Measurements from ENCODE around the gene TMC2. TPM values are rescaled to one million over a fixed set of nuclear protein-coding genes. Genes with fewer than 3 reads are reported as not detected.

Gene TMC2
- polyA plus RNA-seq, 2 of the 4 experiments (the other 2 are of a cell fraction): not detected

- H3K4me2 ChIP-seq: no peak overlapping the region
- no peak for FAIRE-seq
- ChIA-PET CTCF (no interaction called here), POLR2A (no interaction called here)
- WGBS (ENCODE audit: missing lambda C conversion rate): 47% methylated on average over 9 of the region's 9 CpGs
- H3K9me3 ChIP-seq: peaks cover 10% of the 10 kb centered on the region
- no peak overlapping the region for H3K27ac ChIP-seq
- TF ChIP-seq GATA3 (IDR thresholded peaks at IDR 0.05; ENCODE audit: borderline replicate concordance): no peak
- TF ChIP-seq, protein P1, sequence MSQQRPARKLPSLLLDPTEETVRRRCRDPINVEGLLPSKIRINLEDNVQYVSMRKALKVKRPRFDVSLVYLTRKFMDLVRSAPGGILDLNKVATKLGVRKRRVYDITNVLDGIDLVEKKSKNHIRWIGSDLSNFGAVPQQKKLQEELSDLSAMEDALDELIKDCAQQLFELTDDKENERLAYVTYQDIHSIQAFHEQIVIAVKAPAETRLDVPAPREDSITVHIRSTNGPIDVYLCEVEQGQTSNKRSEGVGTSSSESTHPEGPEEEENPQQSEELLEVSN (IDR thresholded peaks at IDR 0.05; ENCODE audit: borderline replicate concordance, low read depth): no peak
- ATAC-seq: no peak
- peaks cover 7% of the 10 kb centered on the region; the same call in 2 of the 3 replicates for H3K4me1 ChIP-seq
- no peak for DNase-seq (ENCODE audit: low read depth in 1 of 2, low spot score in 1 of 2)
- H3K4me3 ChIP-seq: no peak overlapping the region
Observed at GRCh38 chr20:2616634-2617033, 80.3 kb downstream of the TMC2 start.

DNA sequence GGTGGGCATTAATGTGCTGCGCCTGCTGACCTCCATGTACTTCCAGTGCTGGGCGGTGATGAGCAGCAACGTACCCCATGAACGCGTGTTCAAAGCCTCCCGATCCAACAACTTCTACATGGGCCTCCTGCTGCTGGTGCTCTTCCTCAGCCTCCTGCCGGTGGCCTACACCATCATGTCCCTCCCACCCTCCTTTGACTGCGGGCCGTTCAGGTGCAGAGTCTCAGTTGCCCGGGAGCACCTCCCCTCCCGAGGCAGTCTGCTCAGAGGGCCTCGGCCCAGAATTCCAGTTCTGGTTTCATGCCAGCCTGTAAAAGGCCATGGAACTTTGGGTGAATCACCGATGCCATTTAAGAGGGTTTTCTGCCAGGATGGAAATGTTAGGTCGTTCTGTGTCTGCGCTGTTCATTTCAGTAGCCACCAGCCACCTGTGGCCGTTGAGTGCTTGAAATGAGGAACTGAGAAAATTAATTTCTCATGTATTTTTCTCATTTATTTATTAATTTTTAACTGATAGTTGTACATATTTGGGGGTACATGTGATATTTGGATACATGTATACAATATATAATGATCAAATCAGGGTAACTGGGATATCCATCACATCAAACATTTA is 80.8 kb downstream of the TMC2 start:
- ATAC-seq: no peak
- TF ChIP-seq POLR2AphosphoS2 (conservative IDR thresholded peaks at IDR 0.05; ENCODE audit: low read length) (no peak), GATA3 (IDR thresholded peaks at IDR 0.05; ENCODE audit: borderline replicate concordance) (no peak), FOSL2 (IDR thresholded peaks at IDR 0.05) (no peak), FOSL2 (CRISPR knock-in tag; IDR thresholded peaks at IDR 0.05) (no peak), CHD4 (IDR thresholded peaks at IDR 0.05; ENCODE audit: borderline replicate concordance) (no peak), ZNF302 (CRISPR knock-in tag; IDR thresholded peaks at IDR 0.05) (no peak), CEBPB (IDR thresholded peaks at IDR 0.05) (no peak), KDM5A (IDR thresholded peaks at IDR 0.05) (no peak), ZSCAN20 (CRISPR knock-in tag; IDR thresholded peaks at IDR 0.05) (no peak), PBX3 (IDR thresholded peaks at IDR 0.05) (no peak)
- TF ChIP-seq, protein P1 (IDR thresholded peaks at IDR 0.05; ENCODE audit: borderline replicate concordance, low read depth): no peak
- TF ChIP-seq, protein P2, sequence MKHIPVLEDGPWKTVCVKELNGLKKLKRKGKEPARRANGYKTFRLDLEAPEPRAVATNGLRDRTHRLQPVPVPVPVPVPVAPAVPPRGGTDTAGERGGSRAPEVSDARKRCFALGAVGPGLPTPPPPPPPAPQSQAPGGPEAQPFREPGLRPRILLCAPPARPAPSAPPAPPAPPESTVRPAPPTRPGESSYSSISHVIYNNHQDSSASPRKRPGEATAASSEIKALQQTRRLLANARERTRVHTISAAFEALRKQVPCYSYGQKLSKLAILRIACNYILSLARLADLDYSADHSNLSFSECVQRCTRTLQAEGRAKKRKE (CRISPR knock-in tag; IDR thresholded peaks at IDR 0.05; ENCODE audit: low read depth): no peak
- TF ChIP-seq, protein P3, sequence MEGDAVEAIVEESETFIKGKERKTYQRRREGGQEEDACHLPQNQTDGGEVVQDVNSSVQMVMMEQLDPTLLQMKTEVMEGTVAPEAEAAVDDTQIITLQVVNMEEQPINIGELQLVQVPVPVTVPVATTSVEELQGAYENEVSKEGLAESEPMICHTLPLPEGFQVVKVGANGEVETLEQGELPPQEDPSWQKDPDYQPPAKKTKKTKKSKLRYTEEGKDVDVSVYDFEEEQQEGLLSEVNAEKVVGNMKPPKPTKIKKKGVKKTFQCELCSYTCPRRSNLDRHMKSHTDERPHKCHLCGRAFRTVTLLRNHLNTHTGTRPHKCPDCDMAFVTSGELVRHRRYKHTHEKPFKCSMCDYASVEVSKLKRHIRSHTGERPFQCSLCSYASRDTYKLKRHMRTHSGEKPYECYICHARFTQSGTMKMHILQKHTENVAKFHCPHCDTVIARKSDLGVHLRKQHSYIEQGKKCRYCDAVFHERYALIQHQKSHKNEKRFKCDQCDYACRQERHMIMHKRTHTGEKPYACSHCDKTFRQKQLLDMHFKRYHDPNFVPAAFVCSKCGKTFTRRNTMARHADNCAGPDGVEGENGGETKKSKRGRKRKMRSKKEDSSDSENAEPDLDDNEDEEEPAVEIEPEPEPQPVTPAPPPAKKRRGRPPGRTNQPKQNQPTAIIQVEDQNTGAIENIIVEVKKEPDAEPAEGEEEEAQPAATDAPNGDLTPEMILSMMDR (IDR thresholded peaks at IDR 0.05): no peak
- TF ChIP-seq, protein P4, sequence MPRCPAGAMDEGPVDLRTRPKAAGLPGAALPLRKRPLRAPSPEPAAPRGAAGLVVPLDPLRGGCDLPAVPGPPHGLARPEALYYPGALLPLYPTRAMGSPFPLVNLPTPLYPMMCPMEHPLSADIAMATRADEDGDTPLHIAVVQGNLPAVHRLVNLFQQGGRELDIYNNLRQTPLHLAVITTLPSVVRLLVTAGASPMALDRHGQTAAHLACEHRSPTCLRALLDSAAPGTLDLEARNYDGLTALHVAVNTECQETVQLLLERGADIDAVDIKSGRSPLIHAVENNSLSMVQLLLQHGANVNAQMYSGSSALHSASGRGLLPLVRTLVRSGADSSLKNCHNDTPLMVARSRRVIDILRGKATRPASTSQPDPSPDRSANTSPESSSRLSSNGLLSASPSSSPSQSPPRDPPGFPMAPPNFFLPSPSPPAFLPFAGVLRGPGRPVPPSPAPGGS (IDR thresholded peaks at IDR 0.05): no peak
- no peak for DNase-seq (ENCODE audit: low read depth in 1 of 2, low spot score in 1 of 2)
- Histone ChIP-seq H3K9me3 (peaks cover 10% of the 10 kb centered on the region), H3K27ac (no peak overlapping the region), H3K4me1 (peaks cover 7% of the 10 kb centered on the region; the same call in 2 of the 3 replicates), H3K4me2 (no peak overlapping the region), H3K4me3 (no peak overlapping the region)
- FAIRE-seq: no peak
- CTCF ChIA-PET: no interaction called here
- 56% methylated on average over 16 of the region's 16 CpGs for WGBS (ENCODE audit: missing lambda C conversion rate)
- POLR2A ChIA-PET: no interaction called here

- Histone ChIP-seq H3K9me3 (peaks cover 10% of the 10 kb centered on the region), H3K27ac (no peak overlapping the region), H3K4me3 (no peak overlapping the region), H3K4me1 (peaks cover 7% of the 10 kb centered on the region; the same call in 2 of the 3 replicates), H3K4me2 (no peak overlapping the region)
- 51% methylated on average over 6 of the region's 6 CpGs for WGBS (ENCODE audit: missing lambda C conversion rate)
- DNase-seq (ENCODE audit: low read depth in 1 of 2, low spot score in 1 of 2) (no peak), ATAC-seq (no peak), FAIRE-seq (no peak)
- ChIA-PET CTCF (no interaction called here), POLR2A (no interaction called here)
- TF ChIP-seq, protein P3 (IDR thresholded peaks at IDR 0.05): no peak
- TF ChIP-seq RFX5 (IDR thresholded peaks at IDR 0.05) (no peak), HEYL (CRISPR knock-in tag; IDR thresholded peaks at IDR 0.05) (no peak), CBX2 (IDR thresholded peaks at IDR 0.05; ENCODE audit: borderline replicate concordance, low read depth) (no peak), ZFP36 (IDR thresholded peaks at IDR 0.05; ENCODE audit: borderline replicate concordance, partially characterized antibody) (no peak), ZNF302 (CRISPR knock-in tag; IDR thresholded peaks at IDR 0.05) (no peak), HDAC2 (IDR thresholded peaks at IDR 0.05) (no peak), RARB (CRISPR knock-in tag; IDR thresholded peaks at IDR 0.05) (no peak), ELK1 (IDR thresholded peaks at IDR 0.05; ENCODE audit: low read depth, low read length) (no peak), MYC (IDR thresholded peaks at IDR 0.05; ENCODE audit: borderline replicate concordance, low read length) (no peak), PHF8 (IDR thresholded peaks at IDR 0.05; ENCODE audit: borderline replicate concordance, low read depth) (no peak), POLR2AphosphoS2 (conservative IDR thresholded peaks at IDR 0.05; ENCODE audit: low read length) (no peak)
Observed at GRCh38 chr20:2618815-2619214, 82.4 kb downstream of the TMC2 start.
